Activated naive CD8-positive, alpha-beta T cell treated with anti-CD3 and anti-CD28 coated beads, Interleukin-2, amount 50 U/mL, for 24 hours (primary cell): ENCODE data around the gene PDE4C.

Experiments used
- ATAC-seq: fragments of 150-1000 bp; cut with Tn5 transposase; one replicate; pipeline ENCODE4 v1.10.0; 2021
- DNase-seq: peaks from one replicate; pipeline ENCODE4 v3.0.0; 2021
- H3K27ac Mint-ChIP-seq: one replicate; pipeline ENCODE4 v1.8.0; 2021; ENCODE audit warnings: mild to moderate bottlenecking, mixed read lengths
- H3K27me3 Mint-ChIP-seq: one replicate; pipeline ENCODE4 v1.8.0; 2021; ENCODE audit warnings: mixed read lengths
- H3K36me3 Mint-ChIP-seq: one replicate; pipeline ENCODE4 v1.8.0; 2021; ENCODE audit warnings: low read depth, mixed read lengths
- H3K4me1 Mint-ChIP-seq: one replicate; pipeline ENCODE4 v1.8.0; 2021; ENCODE audit warnings: mixed read lengths
- H3K4me3 Mint-ChIP-seq: one replicate; pipeline ENCODE4 v1.8.0; 2021; ENCODE audit warnings: mild to moderate bottlenecking, moderate library complexity, mixed read lengths
- H3K9me3 Mint-ChIP-seq: one replicate; pipeline ENCODE4 v1.8.0; 2021; ENCODE audit warnings: mixed read lengths

PDE4C gene

DNA sequence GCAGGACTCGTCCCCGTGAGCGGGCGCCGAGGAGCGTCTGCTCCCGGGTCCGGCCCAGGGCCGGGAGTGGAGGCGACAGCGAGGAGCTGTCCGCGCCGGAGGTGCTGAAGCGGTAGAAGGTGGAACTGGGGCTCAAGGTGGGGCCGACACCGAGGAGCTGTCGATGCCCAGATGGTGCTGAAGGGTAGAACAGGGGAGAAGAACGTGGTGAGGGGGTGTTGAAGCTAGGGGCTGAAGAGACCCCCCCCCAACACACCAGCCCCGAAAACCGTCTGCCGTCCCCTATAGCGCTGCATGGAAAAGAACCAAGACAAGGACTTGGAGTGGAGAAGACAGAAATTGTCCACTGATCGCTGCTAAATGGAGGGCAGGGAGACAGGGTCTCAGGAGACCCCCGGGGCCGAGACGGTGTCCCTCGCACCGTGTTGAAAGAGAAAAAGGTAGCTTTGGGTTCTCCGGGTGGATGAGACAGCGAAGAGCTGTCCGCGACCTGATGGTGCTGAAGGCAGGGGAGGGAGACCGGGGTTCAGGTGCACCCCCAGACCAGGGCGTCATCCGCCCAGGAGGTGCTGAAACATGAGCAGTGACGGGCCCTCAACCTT, 7.1 kb upstream of the PDE4C start:
- no peak for ATAC-seq
- peak; percentile 62 for DNase-seq

DNA sequence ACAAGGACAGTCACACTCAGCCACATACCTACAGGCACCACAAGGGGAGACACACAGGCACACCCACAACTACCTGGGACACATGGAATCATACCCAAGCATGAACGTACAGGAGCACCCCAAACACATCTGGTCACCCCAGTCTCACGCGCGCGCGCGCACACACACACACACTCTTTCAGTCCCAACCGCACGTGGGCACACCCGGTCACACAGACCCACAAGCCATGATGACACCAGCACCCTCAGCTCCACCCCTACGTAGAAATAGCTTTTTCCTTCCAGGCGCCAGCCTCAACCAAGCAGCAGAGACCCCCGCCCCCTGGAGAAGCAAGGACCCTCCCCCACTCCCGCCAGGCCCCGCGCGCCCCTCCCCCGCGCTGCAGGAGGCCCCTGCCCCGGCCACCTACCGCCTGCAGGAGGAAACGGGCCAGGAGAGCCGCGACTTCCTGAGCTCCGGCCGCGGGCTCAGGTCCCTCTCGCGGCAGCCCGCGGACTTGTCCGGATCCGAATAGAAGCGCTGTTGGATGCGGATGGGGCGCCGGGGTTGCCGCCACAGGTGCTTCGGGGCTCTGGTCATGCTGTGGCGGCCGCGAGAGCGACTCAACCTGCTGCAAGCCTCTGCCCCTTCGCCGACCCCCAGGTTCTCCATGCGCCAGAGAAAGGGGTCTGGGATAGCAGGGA, 6.4 kb upstream of the PDE4C start:
- peaks cover 71% of the 10 kb centered on the region for H3K27me3 Mint-ChIP-seq
- DNase-seq = no peak
- H3K9me3 Mint-ChIP-seq = peaks cover 7% of the 10 kb centered on the region
- peaks cover 20% of the 10 kb centered on the region for H3K4me1 Mint-ChIP-seq
- no peak overlapping the region for H3K4me3 Mint-ChIP-seq
- peak; percentile 42 for ATAC-seq
- peak overlapping the region; percentile 42 for H3K27ac Mint-ChIP-seq
- peaks cover 2% of the 10 kb centered on the region for H3K36me3 Mint-ChIP-seq

More for the DNA sequence above, 7.1 kb upstream of the PDE4C start:
- H3K36me3 Mint-ChIP-seq = peaks cover 2% of the 10 kb centered on the region
- no peak overlapping the region for H3K27ac Mint-ChIP-seq
- H3K4me3 Mint-ChIP-seq = no peak overlapping the region
- H3K4me1 Mint-ChIP-seq = peaks cover 20% of the 10 kb centered on the region
- peaks cover 7% of the 10 kb centered on the region for H3K9me3 Mint-ChIP-seq
- H3K27me3 Mint-ChIP-seq = peaks cover 64% of the 10 kb centered on the region

DNA sequence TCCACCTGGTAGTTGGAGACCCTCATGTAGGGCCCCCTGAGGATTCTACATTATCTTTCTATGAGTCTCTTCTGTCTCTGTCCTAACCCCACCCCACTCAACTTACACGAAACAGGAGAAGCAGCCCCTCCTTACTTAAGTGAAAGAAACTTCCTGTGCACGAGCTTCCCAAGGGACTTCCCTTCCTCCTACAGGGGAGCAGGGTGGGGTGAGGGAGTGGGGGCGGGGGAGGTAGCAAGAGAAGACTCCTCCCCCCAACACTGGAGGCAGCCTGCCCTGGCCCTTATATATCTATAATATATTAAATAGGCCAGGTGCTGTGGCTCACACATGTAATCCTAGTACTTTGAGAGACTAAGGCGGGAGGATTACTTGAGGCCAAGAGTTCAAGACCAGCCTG, 5.5 kb upstream of the PDE4C start:
- Mint-ChIP-seq H3K27ac (no peak overlapping the region), H3K4me1 (peaks cover 22% of the 10 kb centered on the region), H3K4me3 (no peak overlapping the region), H3K36me3 (peaks cover 2% of the 10 kb centered on the region), H3K9me3 (peaks cover 7% of the 10 kb centered on the region), H3K27me3 (peaks cover 75% of the 10 kb centered on the region)
- ATAC-seq = no peak
- DNase-seq = no peak

DNA sequence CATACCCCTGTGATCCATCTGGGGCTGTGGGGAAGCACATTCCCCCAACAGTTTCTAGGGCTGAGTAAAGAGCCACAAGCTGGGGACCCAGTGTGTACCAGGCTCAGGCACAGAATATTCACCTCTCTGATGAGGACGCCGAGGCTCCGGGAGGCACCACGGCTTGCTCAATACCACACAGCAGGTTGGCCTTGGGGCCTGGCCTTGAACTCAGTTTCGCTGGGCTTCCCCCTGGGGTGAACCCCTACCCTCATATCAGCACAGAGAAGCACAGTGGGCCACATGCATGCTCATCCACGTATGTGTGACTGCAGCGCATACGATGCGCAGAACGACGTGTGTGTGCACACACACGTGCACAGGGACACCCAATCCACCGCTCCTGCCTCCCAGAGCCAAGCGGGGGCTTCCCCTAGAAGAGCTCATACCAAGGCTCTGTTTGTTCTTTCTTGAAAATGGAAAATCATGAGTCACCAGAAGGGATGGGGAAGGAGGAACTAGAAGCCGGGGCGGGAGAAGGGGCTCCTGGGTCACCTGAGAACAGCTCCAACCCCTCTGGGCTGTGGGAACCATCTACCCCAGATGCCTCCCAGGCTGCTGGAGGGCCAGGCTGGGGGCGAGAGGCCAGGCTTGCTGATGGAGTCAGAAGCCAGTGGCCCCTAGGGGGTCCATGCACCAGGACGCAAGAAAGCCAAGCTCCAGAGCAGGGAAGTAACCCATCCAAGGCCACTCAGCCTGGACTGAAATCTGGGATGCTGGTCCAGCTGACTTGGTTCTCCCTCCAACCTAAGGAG, 4.9 kb upstream of the PDE4C start:
- peaks cover 74% of the 10 kb centered on the region for H3K27me3 Mint-ChIP-seq
- peaks cover 7% of the 10 kb centered on the region for H3K9me3 Mint-ChIP-seq
- ATAC-seq (peak; percentile 63), DNase-seq (no peak)
- H3K36me3 Mint-ChIP-seq = peaks cover 2% of the 10 kb centered on the region
- H3K27ac Mint-ChIP-seq = no peak overlapping the region
- H3K4me1 Mint-ChIP-seq = peaks cover 22% of the 10 kb centered on the region
- no peak overlapping the region for H3K4me3 Mint-ChIP-seq

DNA sequence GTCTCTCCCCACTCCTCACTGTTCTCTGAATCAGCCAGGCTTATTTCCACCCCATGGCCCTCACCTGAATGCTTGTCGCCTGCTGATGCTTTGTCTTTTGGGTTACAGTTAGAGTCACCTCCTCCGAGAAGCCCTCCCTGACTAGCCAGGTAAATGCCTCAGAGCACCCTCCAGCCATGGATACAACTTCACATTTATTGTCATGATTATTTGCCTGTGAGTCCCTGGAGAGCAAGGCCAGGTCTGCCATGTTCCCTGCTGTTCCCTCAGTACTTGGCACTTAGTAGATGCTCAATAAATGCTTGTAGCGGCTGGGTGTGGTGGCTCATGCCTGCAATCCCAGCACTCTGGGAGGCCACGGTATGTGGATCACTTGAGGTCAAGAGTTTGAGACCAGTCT, 3.7 kb upstream of the PDE4C start:
- H3K36me3 Mint-ChIP-seq = peaks cover 2% of the 10 kb centered on the region
- DNase-seq = no peak
- no peak overlapping the region for H3K4me3 Mint-ChIP-seq
- peaks cover 7% of the 10 kb centered on the region for H3K9me3 Mint-ChIP-seq
- H3K4me1 Mint-ChIP-seq = peaks cover 33% of the 10 kb centered on the region
- H3K27me3 Mint-ChIP-seq = peaks cover 75% of the 10 kb centered on the region
- H3K27ac Mint-ChIP-seq = no peak overlapping the region
- ATAC-seq = no peak

DNA sequence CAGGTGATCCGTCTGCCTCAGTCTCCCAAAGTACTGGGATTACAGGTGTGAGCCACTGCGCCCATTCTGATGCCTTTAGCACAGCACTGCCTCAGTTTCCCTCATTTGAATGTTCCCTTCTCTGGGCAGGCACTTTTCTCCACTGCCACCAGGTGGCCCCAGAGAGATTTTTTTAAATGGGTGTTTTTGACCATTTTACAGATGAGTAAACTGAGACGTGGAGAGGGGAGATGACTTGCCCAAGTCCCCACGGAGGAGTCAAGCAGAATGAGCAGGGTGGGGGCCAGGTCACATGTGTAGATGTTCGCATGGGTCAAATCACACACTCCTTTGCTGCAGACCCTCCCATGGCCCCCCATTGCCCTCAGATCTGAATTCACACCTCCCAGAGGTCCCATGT, 3.2 kb upstream of the PDE4C start:
- Mint-ChIP-seq H3K4me1 (peaks cover 37% of the 10 kb centered on the region), H3K9me3 (peaks cover 7% of the 10 kb centered on the region), H3K4me3 (no peak overlapping the region), H3K36me3 (peaks cover 2% of the 10 kb centered on the region), H3K27me3 (peaks cover 76% of the 10 kb centered on the region), H3K27ac (no peak overlapping the region)
- ATAC-seq = no peak
- no peak for DNase-seq

DNA sequence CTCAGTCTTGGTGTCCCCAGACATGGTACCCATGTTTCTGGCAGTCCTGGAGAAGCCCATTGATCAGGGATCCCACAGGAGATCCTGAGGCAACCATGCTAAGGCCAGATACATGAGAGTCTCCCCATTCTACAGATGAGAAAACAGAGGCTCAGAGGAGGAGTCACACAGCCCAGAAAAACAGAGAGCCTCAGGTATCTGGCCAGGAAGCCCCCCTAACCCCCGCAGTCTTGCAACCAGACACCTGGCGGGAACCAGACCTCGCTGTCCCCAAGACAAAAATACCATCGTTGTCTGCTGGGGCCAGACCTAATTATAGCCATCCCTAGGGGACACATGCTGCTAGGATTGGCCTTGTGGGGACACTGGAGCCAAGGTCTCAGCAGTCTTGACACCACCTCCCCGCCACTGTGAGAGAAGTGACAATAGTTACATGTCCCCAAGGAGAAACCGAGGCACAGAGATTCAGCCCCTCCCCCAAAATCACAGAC, 1.6 kb upstream of the PDE4C start:
- H3K36me3 Mint-ChIP-seq = no peaks in the 10 kb centered on the region
- ATAC-seq = no peak
- no peak for DNase-seq
- no peak overlapping the region for H3K27ac Mint-ChIP-seq
- peaks cover 41% of the 10 kb centered on the region for H3K4me1 Mint-ChIP-seq
- H3K9me3 Mint-ChIP-seq = no peaks in the 10 kb centered on the region
- no peak overlapping the region for H3K4me3 Mint-ChIP-seq
- H3K27me3 Mint-ChIP-seq = peaks cover 73% of the 10 kb centered on the region

DNA sequence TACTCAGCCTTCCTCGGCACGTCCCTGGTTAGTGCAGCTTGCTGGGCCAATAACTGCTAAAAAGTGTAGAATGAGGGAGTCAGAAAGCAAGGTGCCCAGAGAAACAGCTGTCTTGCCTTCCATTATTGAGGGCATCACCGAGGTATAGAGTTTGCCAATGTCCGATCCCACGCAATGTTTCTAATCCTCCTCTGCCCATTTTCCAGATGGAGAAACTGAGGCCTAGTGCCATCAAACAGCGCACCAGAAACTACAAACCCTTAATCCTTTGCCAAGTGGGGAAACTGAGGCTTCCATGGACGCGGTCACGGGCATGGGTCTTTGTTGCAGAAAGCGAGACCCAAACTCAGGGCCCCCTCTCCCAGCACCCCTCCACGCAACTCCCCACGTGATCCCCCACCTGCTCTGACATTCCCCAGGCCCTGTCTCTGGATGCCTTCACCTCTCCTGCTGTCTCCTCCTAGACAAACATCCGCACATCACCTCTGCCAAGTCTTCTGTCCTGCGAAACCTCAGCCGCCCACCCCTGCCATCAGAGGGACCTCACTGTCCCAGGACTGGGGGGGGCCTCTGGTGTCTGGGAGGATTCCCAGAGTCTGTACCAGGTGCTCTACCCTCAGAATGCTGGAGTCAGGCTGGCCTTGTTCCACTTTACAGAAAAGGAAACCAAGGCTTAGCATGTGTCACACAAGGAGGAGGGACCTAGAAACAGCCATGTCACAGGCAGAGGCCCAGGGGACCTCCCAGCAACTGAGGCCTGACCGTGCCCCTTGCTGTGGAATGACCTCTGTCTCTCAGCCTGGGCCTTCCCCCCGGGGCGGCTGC, 930 bp upstream of the PDE4C start:
- ATAC-seq (no peak), DNase-seq (no peak)
- Mint-ChIP-seq H3K4me1 (peaks cover 36% of the 10 kb centered on the region), H3K4me3 (no peak overlapping the region), H3K27me3 (peaks cover 72% of the 10 kb centered on the region), H3K27ac (no peak overlapping the region), H3K36me3 (no peaks in the 10 kb centered on the region), H3K9me3 (no peaks in the 10 kb centered on the region)

DNA sequence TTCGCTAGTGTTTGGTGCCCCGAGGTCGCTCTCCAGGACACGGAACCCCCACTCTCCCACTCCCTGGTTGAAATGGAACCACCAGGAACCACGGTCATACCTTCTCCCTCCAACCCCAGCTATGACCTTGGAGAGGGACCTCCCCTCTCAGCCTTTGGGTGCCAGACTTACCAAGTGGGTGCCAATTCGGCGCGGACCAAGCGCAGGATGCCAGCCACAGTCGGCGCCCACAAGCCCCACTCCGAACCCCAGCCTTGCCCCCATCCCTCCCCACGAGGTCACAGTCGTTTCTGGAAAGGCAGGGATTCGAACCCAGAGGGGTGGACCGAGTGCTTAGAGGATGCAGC, 910 bp downstream of the PDE4C start:
- peaks cover 67% of the 10 kb centered on the region for H3K27me3 Mint-ChIP-seq
- H3K9me3 Mint-ChIP-seq = no peaks in the 10 kb centered on the region
- H3K4me1 Mint-ChIP-seq = peaks cover 26% of the 10 kb centered on the region
- no peak overlapping the region for H3K27ac Mint-ChIP-seq
- H3K4me3 Mint-ChIP-seq = peak overlapping the region; percentile 71
- ATAC-seq = no peak
- H3K36me3 Mint-ChIP-seq = no peaks in the 10 kb centered on the region
- DNase-seq = no peak

DNA sequence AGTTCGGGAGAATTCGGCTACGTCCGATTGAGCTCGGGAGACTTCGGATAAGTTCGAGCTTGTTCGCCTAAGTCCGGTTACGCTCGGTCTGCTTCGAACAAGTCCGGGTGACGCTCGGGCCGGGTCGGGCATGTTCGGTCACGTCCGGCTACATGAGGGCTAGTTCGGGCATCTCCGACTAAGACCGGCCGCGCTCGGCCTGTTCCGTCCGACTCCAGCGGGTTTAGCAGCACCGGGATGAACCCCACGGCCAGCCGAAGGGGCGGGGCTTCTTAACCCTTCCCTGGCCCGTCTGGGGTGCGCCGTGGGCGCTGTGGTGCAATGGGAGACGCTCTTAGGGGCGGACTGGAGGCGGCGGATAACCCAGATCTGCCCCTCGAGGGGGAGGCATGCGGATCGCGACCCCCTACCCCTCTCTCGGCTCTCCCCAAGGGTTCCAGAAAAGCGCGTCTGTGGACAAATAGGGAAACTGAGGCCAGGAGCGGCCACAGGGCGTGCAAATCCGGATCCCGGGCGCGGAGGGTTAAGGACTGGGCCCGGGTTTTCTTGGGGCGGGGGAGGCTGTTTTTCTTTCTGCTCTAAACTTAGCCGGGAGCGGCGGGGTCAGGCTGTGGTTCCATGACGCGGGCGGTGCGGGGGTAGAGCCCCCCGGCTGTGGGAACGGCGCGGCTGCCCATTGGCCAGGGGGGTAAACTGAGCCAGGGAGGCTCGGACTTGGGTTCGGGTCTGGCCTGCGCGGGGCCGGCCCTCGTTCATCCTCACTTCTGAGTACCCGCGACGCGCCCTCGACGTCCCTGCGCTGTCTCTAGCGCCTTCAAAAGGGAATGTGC, 1.5 kb downstream of the PDE4C start:
- peak overlapping the region; percentile 74 for H3K27ac Mint-ChIP-seq
- H3K27me3 Mint-ChIP-seq = peaks cover 68% of the 10 kb centered on the region

DNA sequence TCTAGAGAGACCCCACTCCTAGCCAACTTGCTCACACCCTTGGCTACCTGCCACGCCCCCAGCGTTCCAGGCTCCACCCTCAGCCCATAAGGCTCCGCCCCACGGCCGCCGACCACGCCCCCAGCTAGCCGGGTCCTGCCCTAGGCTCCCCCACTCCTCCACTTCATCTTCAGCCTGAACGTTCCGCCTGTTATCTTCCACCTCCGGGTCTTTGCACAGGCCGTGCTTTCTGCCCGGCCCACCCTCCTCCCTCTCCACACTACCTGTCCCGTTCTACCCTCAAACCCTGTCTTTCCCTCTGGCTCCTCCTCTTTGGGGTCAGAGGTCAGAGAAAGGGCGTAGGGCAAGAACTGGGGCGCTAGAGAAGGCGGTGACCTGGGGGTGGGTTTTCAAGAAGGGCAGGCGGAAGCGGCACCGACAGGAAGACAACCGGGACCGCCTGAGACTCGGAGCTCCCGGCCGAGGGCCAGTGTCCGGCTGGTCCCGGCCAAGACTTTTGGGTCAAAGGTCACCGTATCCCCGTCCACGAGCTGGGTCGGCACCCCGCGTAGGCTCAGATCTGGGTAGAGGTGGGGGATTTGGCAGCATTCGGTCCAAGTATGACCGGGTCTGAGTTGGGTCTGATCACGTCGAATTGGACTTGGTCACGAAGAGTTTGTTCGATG, 2.2 kb downstream of the PDE4C start:
- Mint-ChIP-seq H3K27me3 (peaks cover 64% of the 10 kb centered on the region), H3K4me1 (peaks cover 31% of the 10 kb centered on the region), H3K36me3 (no peaks in the 10 kb centered on the region), H3K27ac (peak overlapping the region; percentile 74), H3K4me3 (peak overlapping the region; percentile 71), H3K9me3 (no peaks in the 10 kb centered on the region)
- DNase-seq = no peak
- ATAC-seq = no peak

More for the DNA sequence above, 1.5 kb downstream of the PDE4C start:
- no peaks in the 10 kb centered on the region for H3K9me3 Mint-ChIP-seq
- ATAC-seq = peak; percentile 97
- H3K4me3 Mint-ChIP-seq = peak overlapping the region; percentile 71
- peaks cover 30% of the 10 kb centered on the region for H3K4me1 Mint-ChIP-seq
- peak; percentile 88 for DNase-seq
- no peaks in the 10 kb centered on the region for H3K36me3 Mint-ChIP-seq

DNA sequence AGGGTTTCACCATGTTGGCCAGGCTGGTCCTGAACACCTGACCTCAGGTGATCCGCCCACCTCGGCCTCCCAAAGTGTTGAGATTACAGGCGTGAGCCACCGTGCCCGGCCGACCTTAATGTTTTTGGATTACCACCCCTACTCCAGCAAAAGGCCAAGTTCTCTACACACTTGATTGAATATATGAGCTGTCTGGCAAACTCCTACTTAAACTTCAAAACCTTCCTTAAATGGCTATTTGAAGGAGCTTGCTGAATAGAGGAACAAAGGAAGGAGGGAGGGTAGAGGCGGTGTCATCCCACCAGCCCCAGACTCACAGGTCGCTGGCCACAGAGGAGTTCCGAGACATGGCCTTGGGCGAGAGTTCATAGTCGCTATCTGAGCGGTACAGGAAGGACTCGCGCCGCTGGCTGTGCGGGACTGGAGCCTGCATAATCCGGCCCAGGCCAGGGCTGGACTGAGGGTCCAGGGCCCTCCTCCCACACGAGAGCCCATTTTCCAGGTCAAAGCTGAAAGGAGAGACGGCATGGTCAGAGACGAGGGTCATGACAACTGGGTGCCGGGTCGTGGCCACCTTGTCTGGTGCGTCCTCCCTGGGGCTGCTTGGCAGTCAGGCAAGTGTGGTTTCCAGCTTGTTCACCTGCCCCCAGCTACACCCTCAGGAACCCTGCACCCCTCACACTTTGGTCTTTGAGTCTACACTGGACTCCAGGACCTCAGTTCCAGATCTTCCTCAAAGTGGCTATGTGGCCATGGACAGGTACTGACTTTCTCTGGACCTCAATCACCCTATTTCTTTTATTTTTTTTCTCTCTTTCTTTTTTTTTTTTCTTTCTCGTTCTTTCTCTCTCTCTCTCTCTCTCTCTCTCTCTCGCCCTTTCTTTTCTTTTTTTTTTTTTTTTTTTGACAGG, 4.2 kb downstream of the PDE4C start:
- H3K27me3 Mint-ChIP-seq = peaks cover 53% of the 10 kb centered on the region
- no peak overlapping the region for H3K4me3 Mint-ChIP-seq
- no peak overlapping the region for H3K27ac Mint-ChIP-seq
- H3K4me1 Mint-ChIP-seq = peaks cover 29% of the 10 kb centered on the region
- DNase-seq (no peak), ATAC-seq (no peak)
- no peaks in the 10 kb centered on the region for H3K36me3 Mint-ChIP-seq
- H3K9me3 Mint-ChIP-seq = no peaks in the 10 kb centered on the region
